Endothelial cell of umbilical vein (primary cell): ENCODE data around the gene SLC22A23. TPM values are rescaled to one million over a fixed set of nuclear protein-coding genes. Genes with fewer than 3 reads are reported as not detected.
A peak's percentile ranks its signal among the peaks of the same experiment; 100 is the strongest.

Experiments used
- BruUV-seq: library from RNA; stranded (reverse); fragments of 400-500 nt; replicated peaks from 2 replicates; lab custom pipeline; 2021; lab: Mats Ljungman, UMichigan
- CTCF ChIA-PET: fragments of 300-600, 350-600 bp; sonication (Branson Sonifier 250); formaldehyde crosslinking; loops from one replicate; lab custom pipeline; 2021; ENCODE audit warnings: antibody characterized with exemption, inconsistent platforms; lab: Charles Lee
- POLR2A ChIA-PET: fragments of 300-600, 350-600 bp; sonication (Branson Sonifier 250); formaldehyde crosslinking; loops from one replicate; lab custom pipeline; 2021; ENCODE audit warnings: antibody characterized with exemption, inconsistent platforms; lab: Charles Lee
- DNase-seq: peaks from one replicate; pipeline ENCODE4 v3.0.0-alpha.2; 2011; ENCODE audit warnings: low read depth, low spot score
- FAIRE-seq: peaks from 2 replicates; lab custom pipeline; 2011; peaks lifted over from hg19 to GRCh38; lab: Jason Lieb, UNC
- H2AFZ ChIP-seq: 2 replicates; pipeline ENCODE4 v1.6.0; 2012; ENCODE audit warnings: low read depth, low read length, control low read depth, inconsistent platforms
- H3K27ac ChIP-seq: 2 replicates; pipeline ENCODE4 v1.5.1; 2011; ENCODE audit warnings: low read depth, mild to moderate bottlenecking, control low read depth, low read length, moderate library complexity; ENCODE audit not compliant: insufficient read depth
- H3K27me3 ChIP-seq, 2 experiments: 2 replicates each; pipeline versions ENCODE4 v1.6.0 to v1.6.1; 2011; ENCODE audit warnings: low read length in 2 of 2, mixed read lengths in 1 of 2; ENCODE audit not compliant: control insufficient read depth in 2 of 2, insufficient read depth in 2 of 2
- H3K36me3 ChIP-seq, 2 experiments: 2 replicates in 1 of 2; 3 replicates in 1 of 2; pipeline ENCODE4 v1.5.1; 2011; ENCODE audit warnings: low read length in 2 of 2, mild to moderate bottlenecking in 1 of 2, moderate library complexity in 1 of 2; ENCODE audit not compliant: control insufficient read depth in 2 of 2, insufficient read depth in 2 of 2; ENCODE audit errors: extremely low read depth in 1 of 2
- H3K4me1 ChIP-seq: 3 replicates; pipeline ENCODE4 v1.5.1; 2011; ENCODE audit warnings: mild to moderate bottlenecking, low read length; ENCODE audit not compliant: control insufficient read depth, insufficient read depth; ENCODE audit errors: extremely low read depth
- H3K4me2 ChIP-seq: 2 replicates; pipeline ENCODE4 v1.6.1; 2011; ENCODE audit warnings: low read length, control low read depth, mixed read lengths; ENCODE audit not compliant: insufficient read depth
- H3K4me3 ChIP-seq, 3 experiments: fragments of 200-600 bp in 1 of 3; sonication (generic), shearing (Covaris generic) in 1 of 3; replicated peaks in 1 of 3; 2 replicates each; pipeline ENCODE4 v1.5.1; 2011 to 2016; ENCODE audit warnings: control low read depth in 3 of 3, low read length in 3 of 3, mild to moderate bottlenecking in 2 of 3, inconsistent platforms in 1 of 3, low read depth in 1 of 3, moderate library complexity in 1 of 3; ENCODE audit not compliant: insufficient read depth in 1 of 3
- H3K79me2 ChIP-seq: 2 replicates; pipeline ENCODE4 v1.6.0; 2012; ENCODE audit warnings: low read length, inconsistent platforms; ENCODE audit not compliant: control insufficient read depth, insufficient read depth
- H3K9ac ChIP-seq: replicated peaks from 2 replicates; pipeline ENCODE3; 2011; ENCODE audit warnings: low read length, control low read depth; ENCODE audit not compliant: insufficient read depth; ENCODE audit errors: extremely low read depth
- H3K9me1 ChIP-seq: replicated peaks from 3 replicates; pipeline ENCODE4 v1.6.0; 2011; ENCODE audit warnings: mild to moderate bottlenecking, low read length; ENCODE audit not compliant: control insufficient read depth, insufficient read depth; ENCODE audit errors: extremely low read depth
- H3K9me3 ChIP-seq: replicated peaks from 2 replicates; pipeline ENCODE4 v1.5.1; 2012; ENCODE audit warnings: low read length, inconsistent platforms; ENCODE audit not compliant: control insufficient read depth, insufficient read depth
- H4K20me1 ChIP-seq: replicated peaks from 2 replicates; pipeline ENCODE3; 2011; ENCODE audit warnings: mild to moderate bottlenecking, low read length; ENCODE audit not compliant: control insufficient read depth, insufficient read depth; ENCODE audit errors: extremely low read depth
- EZH2 ChIP-seq: IDR thresholded peaks from 2 replicates; pipeline ENCODE4 v1.6.1; 2012; ENCODE audit warnings: borderline replicate concordance, low read depth, mild to moderate bottlenecking, moderate library complexity, low read length, inconsistent platforms; ENCODE audit not compliant: severe bottlenecking
- FOS ChIP-seq: IDR thresholded peaks from 2 replicates; pipeline ENCODE4 v1.6.1; 2011; ENCODE audit warnings: mild to moderate bottlenecking, low read length, moderate library complexity, borderline replicate concordance; ENCODE audit not compliant: insufficient read depth
- GATA2 ChIP-seq: IDR thresholded peaks from 2 replicates; pipeline ENCODE4 v1.7.0; 2011; ENCODE audit warnings: low read depth, mild to moderate bottlenecking, moderate library complexity, mixed read lengths, low read length; ENCODE audit not compliant: insufficient read length, insufficient read depth
- MYC ChIP-seq: IDR thresholded peaks from one replicate; pipeline ENCODE4 v1.6.1; 2011; ENCODE audit warnings: mild to moderate bottlenecking, low read depth, low read length
- POLR2AphosphoS5 ChIP-seq: IDR thresholded peaks from 2 replicates; pipeline ENCODE4 v1.6.1; 2012; ENCODE audit warnings: low read depth, mild to moderate bottlenecking, control low read depth, low read length, moderate library complexity; ENCODE audit not compliant: insufficient read depth
- dilution Hi-C: fragments of 300-500 bp; cut with MboI; formaldehyde crosslinking; loops from one replicate; pipeline ENCODE4 v1.15.0; 2019; ENCODE audit warnings: low sequenced_read_pairs; ENCODE audit not compliant: extremely low pct_ligation_motif_present
- intact Hi-C: fragments of 100-400 bp; cut with micrococcal nuclease; formaldehyde crosslinking; loops from one replicate; pipeline ENCODE4 v1.10.0; 2022
- polyA plus RNA-seq, 4 experiments: library from polyadenylated mRNA; depleted of rRNA in 3 of 4; stranded (reverse) in 3 of 4; unstranded in 1 of 4; fragments of >200 nt; gene quantifications; 2 replicates each; pipeline versions ENCODE4 v1.2.1 to v1.2.3, GENCODE V29; 2011 to 2012; ENCODE audit warnings: missing spikeins in 1 of 4
- total RNA-seq: library from RNA; stranded (reverse); gene quantifications from 2 replicates; pipeline ENCODE4 v1.2.3, GENCODE V29; 2021
- TF ChIP-seq, protein P1 (sequence below), 2 donors: IDR thresholded peaks; 1 replicate in 1 of 2; 2 replicates in 1 of 2; pipeline ENCODE4 v1.5.1; 2011; ENCODE audit warnings: low read length in 2 of 2, mild to moderate bottlenecking in 2 of 2, moderate library complexity in 2 of 2, control low read depth in 1 of 2, inconsistent platforms in 1 of 2, low read depth in 1 of 2; ENCODE audit not compliant: insufficient read depth in 1 of 2; ENCODE audit errors: extremely low read depth in 1 of 2
- TF ChIP-seq, protein P2 (sequence below): IDR thresholded peaks from 2 replicates; pipeline ENCODE4 v1.6.1; 2011; ENCODE audit not compliant: insufficient read depth, insufficient read length

Gene SLC22A23
- total and polyA plus RNA-seq, 2 donors (not counting 3 experiments of a cell fraction or from before 2014, with no cell fraction given), result 4.2 to 14.3 TPM

DNA sequence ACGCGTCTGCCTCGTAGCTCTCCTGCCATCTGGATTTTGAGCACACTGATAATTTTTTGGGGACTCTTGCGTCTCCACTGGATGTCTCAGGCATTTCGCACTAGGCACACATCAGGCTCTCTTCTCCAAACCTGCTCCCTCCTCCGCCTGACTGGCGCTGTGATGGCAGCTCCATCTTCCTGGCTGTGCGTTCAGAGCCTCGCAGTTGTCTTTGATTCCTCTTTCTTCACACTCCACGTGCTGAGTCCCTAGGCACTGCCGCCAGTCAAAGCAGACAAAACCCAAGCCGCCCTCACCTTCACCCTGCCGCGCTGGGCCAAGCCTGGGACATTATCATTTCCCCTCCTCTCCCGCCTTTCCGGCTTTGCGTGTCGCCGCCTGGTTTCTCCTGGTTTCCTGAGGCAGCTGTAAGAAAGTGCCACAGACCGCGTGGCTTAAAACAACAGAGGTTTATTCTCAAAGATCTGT, 197.3 kb downstream of the SLC22A23 start:
- H3K4me3 ChIP-seq, result peak overlapping the region; percentile 36 to 98 (median 41)
- H3K36me3 ChIP-seq, result peaks cover 3 to 10% of the 10 kb centered on the region in 2 experiments
- no peaks in the 10 kb centered on the region for H3K9me1 ChIP-seq
- intact Hi-C loops (loop anchor here (2.0 kb wide), 4 partner anchors 65 to 261 kb away; partner anchors contain the start of genes NQO2 and RIPK1), dilution Hi-C loops (no loop called here)
- peaks cover 55% of the 10 kb centered on the region for H3K79me2 ChIP-seq
- no peaks in the 10 kb centered on the region for H4K20me1 ChIP-seq
- H3K9me3 ChIP-seq, result no peaks in the 10 kb centered on the region
- H3K4me2 ChIP-seq, result peak overlapping the region; percentile 16
- ChIA-PET POLR2A (no interaction called here), CTCF (interaction anchor here (0.7 to 4.4 kb wide), 9 partner anchors 8 to 719 kb away, joined by 3 to 25 read pairs (median 3); partner anchors contain the start of gene TUBB2A)
- FAIRE-seq (peak; percentile 91), DNase-seq (peak; percentile 50)
- H2AFZ ChIP-seq, result peak overlapping the region; percentile 33
- peaks cover 4 to 5% of the 10 kb centered on the region in 2 experiments for H3K27me3 ChIP-seq
- H3K9ac ChIP-seq, result peak overlapping the region; percentile 49
- peak overlapping the region; percentile 10 for H3K27ac ChIP-seq
- BruUV-seq, result no TSS peak
- TF ChIP-seq, protein P1, sequence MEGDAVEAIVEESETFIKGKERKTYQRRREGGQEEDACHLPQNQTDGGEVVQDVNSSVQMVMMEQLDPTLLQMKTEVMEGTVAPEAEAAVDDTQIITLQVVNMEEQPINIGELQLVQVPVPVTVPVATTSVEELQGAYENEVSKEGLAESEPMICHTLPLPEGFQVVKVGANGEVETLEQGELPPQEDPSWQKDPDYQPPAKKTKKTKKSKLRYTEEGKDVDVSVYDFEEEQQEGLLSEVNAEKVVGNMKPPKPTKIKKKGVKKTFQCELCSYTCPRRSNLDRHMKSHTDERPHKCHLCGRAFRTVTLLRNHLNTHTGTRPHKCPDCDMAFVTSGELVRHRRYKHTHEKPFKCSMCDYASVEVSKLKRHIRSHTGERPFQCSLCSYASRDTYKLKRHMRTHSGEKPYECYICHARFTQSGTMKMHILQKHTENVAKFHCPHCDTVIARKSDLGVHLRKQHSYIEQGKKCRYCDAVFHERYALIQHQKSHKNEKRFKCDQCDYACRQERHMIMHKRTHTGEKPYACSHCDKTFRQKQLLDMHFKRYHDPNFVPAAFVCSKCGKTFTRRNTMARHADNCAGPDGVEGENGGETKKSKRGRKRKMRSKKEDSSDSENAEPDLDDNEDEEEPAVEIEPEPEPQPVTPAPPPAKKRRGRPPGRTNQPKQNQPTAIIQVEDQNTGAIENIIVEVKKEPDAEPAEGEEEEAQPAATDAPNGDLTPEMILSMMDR (IDR thresholded peaks at IDR 0.05; ENCODE audit: extremely low read depth in 1 of 2, insufficient read depth in 1 of 2, low read depth in 1 of 2, low read length in 2 of 2), result no peak
- TF ChIP-seq EZH2 (no peak), MYC (no peak), POLR2AphosphoS5 (peak; percentile 23), GATA2 (no peak), FOS (no peak)
- TF ChIP-seq, protein P2, sequence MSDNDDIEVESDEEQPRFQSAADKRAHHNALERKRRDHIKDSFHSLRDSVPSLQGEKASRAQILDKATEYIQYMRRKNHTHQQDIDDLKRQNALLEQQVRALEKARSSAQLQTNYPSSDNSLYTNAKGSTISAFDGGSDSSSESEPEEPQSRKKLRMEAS, result no peak
- peaks cover 7% of the 10 kb centered on the region for H3K4me1 ChIP-seq
